WTC11 (cell line): ENCODE measurements around the gene PLPPR5. TPM values are rescaled to one million over a fixed set of nuclear protein-coding genes. Genes with fewer than 3 reads are reported as not detected.

Experiments used
- ATAC-seq: fragments of 200-7000 bp; cut with Tn5 transposase; 2 replicates; pipeline ENCODE4 v1.10.0; 2021; ENCODE audit warnings: mild to moderate bottlenecking, moderate library complexity
- CTCF ChIA-PET: fragments of 300-600 bp; sonication (Branson Sonifier 250); formaldehyde crosslinking; loops from one replicate; lab custom pipeline; 2021; ENCODE audit warnings: antibody characterized with exemption; lab: Charles Lee
- POLR2A ChIA-PET: fragments of 350-600 bp; sonication (Branson Sonifier 250); formaldehyde crosslinking; loops from one replicate; lab custom pipeline; 2021; ENCODE audit warnings: antibody characterized with exemption; lab: Charles Lee
- DNase-seq: peaks from one replicate; pipeline ENCODE4 v3.0.0; 2021; ENCODE audit warnings: low spot score
- H3K27ac Mint-ChIP-seq: 2 replicates; pipeline ENCODE4 v1.8.0; 2021; ENCODE audit warnings: mixed read lengths
- H3K27me3 Mint-ChIP-seq: 2 replicates; pipeline ENCODE4 v1.8.0; 2021; ENCODE audit warnings: low read depth, mild to moderate bottlenecking, moderate library complexity, mixed read lengths
- H3K36me3 Mint-ChIP-seq: 2 replicates; pipeline ENCODE4 v1.8.0; 2021; ENCODE audit warnings: mixed read lengths
- H3K4me1 Mint-ChIP-seq: 2 replicates; pipeline ENCODE4 v1.8.0; 2022; ENCODE audit warnings: mixed read lengths
- H3K4me3 Mint-ChIP-seq: 2 replicates; pipeline ENCODE4 v1.8.0; 2021; ENCODE audit warnings: mild to moderate bottlenecking, moderate library complexity, mixed read lengths
- H3K9me3 Mint-ChIP-seq: 2 replicates; pipeline ENCODE4 v1.8.0; 2021; ENCODE audit warnings: mixed read lengths
- ETV6 ChIP-seq: sonication (generic); formaldehyde crosslinking; IDR thresholded peaks from 2 replicates; pipeline ENCODE4 v1.8.1; 2022; ENCODE audit warnings: mild to moderate bottlenecking, missing genetic modification reagents
- MYBL2 ChIP-seq: sonication (generic); formaldehyde crosslinking; IDR thresholded peaks from 2 replicates; pipeline ENCODE4 v1.8.1; 2023; ENCODE audit warnings: mild to moderate bottlenecking, moderate library complexity, missing genetic modification reagents
- ZNF138 ChIP-seq: sonication (generic); formaldehyde crosslinking; conservative IDR thresholded peaks from 2 replicates; pipeline ENCODE4 v1.8.1; 2022; ENCODE audit warnings: mild to moderate bottlenecking, moderate library complexity, missing genetic modification reagents
- ZNF423 ChIP-seq: fragments of 250-450 bp; sonication (Bioruptor Pico); IDR thresholded peaks from 2 replicates; pipeline ENCODE4 v2.1.2; 2022; ENCODE audit warnings: mild to moderate bottlenecking, moderate library complexity
- total RNA-seq: library from RNA; stranded (reverse); gene quantifications from 3 replicates; pipeline ENCODE4 v1.2.3, GENCODE V29; 2021
- TF ChIP-seq, protein P1 (sequence below): sonication (generic); formaldehyde crosslinking; IDR thresholded peaks from 2 replicates; pipeline ENCODE4 v1.8.0; 2023; ENCODE audit warnings: mild to moderate bottlenecking, missing genetic modification reagents
- TF ChIP-seq, protein P2 (sequence below): fragments of 250-450 bp; sonication (Bioruptor Pico); IDR thresholded peaks from 2 replicates; pipeline ENCODE4 v2.1.2; 2022; ENCODE audit warnings: mild to moderate bottlenecking, moderate library complexity
- TF ChIP-seq, protein P3 (sequence below): sonication (generic); formaldehyde crosslinking; conservative IDR thresholded peaks from 2 replicates; pipeline ENCODE4 v1.8.1; 2022; ENCODE audit warnings: mild to moderate bottlenecking, missing genetic modification reagents
- TF ChIP-seq, protein P4 (sequence below): fragments of 250-450 bp; sonication (Bioruptor Pico); IDR thresholded peaks from 2 replicates; pipeline ENCODE4 v1.9.0; 2021; ENCODE audit warnings: moderate library complexity, mild to moderate bottlenecking, inconsistent platforms, borderline replicate concordance
- TF ChIP-seq, protein P5 (sequence below): sonication (generic); formaldehyde crosslinking; IDR thresholded peaks from 2 replicates; pipeline ENCODE4 v1.8.1; 2023; ENCODE audit warnings: mild to moderate bottlenecking, missing genetic modification reagents
- TF ChIP-seq, protein P6 (sequence below): fragments of 250-450 bp; sonication (Bioruptor Pico); IDR thresholded peaks from 2 replicates; pipeline ENCODE4 v1.9.0; 2021; ENCODE audit warnings: mild to moderate bottlenecking, borderline replicate concordance
- TF ChIP-seq, protein P7 (sequence below): sonication (generic); formaldehyde crosslinking; IDR thresholded peaks from 2 replicates; pipeline ENCODE4 v1.8.0; 2022; ENCODE audit warnings: mild to moderate bottlenecking, missing genetic modification reagents

Gene PLPPR5
- total RNA-seq, 1 experiment from 2014 or later, result 1.6 TPM

DNA sequence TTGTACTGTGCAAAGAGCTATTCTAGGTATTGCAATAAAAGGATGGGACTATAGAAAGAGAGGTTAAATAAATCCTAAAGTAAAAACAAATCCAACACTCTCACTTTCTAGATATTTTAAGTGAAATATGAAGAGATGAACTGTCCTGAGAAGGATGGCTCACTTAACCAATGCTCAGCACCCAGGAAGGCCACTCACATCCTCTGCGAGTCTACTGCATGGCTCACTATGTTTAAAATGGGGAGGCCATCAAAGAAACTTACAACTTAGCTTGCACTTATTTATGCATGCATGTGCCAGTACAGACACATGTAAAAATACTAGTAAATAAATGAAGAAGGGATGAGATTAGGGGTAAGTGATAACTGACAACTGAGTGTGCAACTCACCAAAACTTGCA is 37.5 kb downstream of the PLPPR5 start (continued):
- TF ChIP-seq, protein P1, sequence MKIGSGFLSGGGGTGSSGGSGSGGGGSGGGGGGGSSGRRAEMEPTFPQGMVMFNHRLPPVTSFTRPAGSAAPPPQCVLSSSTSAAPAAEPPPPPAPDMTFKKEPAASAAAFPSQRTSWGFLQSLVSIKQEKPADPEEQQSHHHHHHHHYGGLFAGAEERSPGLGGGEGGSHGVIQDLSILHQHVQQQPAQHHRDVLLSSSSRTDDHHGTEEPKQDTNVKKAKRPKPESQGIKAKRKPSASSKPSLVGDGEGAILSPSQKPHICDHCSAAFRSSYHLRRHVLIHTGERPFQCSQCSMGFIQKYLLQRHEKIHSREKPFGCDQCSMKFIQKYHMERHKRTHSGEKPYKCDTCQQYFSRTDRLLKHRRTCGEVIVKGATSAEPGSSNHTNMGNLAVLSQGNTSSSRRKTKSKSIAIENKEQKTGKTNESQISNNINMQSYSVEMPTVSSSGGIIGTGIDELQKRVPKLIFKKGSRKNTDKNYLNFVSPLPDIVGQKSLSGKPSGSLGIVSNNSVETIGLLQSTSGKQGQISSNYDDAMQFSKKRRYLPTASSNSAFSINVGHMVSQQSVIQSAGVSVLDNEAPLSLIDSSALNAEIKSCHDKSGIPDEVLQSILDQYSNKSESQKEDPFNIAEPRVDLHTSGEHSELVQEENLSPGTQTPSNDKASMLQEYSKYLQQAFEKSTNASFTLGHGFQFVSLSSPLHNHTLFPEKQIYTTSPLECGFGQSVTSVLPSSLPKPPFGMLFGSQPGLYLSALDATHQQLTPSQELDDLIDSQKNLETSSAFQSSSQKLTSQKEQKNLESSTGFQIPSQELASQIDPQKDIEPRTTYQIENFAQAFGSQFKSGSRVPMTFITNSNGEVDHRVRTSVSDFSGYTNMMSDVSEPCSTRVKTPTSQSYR, result no peak
- no peak for TF ChIP-seq MYBL2 (CRISPR knock-in tag)
- TF ChIP-seq, protein P2, sequence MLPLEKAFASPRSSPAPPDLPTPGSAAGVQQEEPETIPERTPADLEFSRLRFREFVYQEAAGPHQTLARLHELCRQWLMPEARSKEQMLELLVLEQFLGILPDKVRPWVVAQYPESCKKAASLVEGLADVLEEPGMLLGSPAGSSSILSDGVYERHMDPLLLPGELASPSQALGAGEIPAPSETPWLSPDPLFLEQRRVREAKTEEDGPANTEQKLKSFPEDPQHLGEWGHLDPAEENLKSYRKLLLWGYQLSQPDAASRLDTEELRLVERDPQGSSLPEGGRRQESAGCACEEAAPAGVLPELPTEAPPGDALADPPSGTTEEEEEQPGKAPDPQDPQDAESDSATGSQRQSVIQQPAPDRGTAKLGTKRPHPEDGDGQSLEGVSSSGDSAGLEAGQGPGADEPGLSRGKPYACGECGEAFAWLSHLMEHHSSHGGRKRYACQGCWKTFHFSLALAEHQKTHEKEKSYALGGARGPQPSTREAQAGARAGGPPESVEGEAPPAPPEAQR (CRISPR knock-in tag), result no peak
- TF ChIP-seq, protein P3, sequence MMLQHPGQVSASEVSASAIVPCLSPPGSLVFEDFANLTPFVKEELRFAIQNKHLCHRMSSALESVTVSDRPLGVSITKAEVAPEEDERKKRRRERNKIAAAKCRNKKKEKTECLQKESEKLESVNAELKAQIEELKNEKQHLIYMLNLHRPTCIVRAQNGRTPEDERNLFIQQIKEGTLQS (CRISPR knock-in tag), result no peak
- TF ChIP-seq, protein P4, sequence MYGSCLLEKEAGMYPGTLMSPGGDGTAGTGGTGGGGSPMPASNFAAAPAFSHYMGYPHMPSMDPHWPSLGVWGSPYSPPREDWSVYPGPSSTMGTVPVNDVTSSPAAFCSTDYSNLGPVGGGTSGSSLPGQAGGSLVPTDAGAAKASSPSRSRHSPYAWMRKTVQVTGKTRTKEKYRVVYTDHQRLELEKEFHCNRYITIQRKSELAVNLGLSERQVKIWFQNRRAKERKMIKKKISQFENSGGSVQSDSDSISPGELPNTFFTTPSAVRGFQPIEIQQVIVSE (CRISPR knock-in tag), result no peak

DNA sequence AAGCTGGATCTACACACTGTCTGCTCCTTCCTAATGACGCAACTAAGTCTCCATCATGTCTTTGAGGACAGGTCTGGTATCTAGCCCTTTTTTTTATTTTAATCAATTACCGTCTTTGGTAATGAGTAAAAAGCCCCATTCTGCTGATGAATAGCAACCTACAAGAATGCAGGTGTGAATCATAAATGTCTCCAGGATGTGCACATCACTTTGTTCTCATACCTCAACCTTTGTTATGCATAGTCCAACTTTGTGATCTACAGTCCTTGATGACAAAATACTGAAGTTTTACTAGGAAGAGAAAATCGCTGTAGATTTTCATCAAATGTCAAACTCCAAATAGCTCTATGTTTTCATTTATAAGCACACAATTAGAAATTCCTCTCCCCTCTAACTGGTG is 39.3 kb downstream of the PLPPR5 start:
- Mint-ChIP-seq H3K9me3 (no peaks in the 10 kb centered on the region), H3K36me3 (no peaks in the 10 kb centered on the region), H3K27ac (no peak overlapping the region), H3K4me3 (no peak overlapping the region), H3K27me3 (no peaks in the 10 kb centered on the region; the same call in 1 of the 2 replicates), H3K4me1 (peaks cover 42% of the 10 kb centered on the region)
- POLR2A ChIA-PET, result no interaction called here
- no peak for DNase-seq
- CTCF ChIA-PET, result no interaction called here
- no peak for ATAC-seq
- TF ChIP-seq, protein P5, sequence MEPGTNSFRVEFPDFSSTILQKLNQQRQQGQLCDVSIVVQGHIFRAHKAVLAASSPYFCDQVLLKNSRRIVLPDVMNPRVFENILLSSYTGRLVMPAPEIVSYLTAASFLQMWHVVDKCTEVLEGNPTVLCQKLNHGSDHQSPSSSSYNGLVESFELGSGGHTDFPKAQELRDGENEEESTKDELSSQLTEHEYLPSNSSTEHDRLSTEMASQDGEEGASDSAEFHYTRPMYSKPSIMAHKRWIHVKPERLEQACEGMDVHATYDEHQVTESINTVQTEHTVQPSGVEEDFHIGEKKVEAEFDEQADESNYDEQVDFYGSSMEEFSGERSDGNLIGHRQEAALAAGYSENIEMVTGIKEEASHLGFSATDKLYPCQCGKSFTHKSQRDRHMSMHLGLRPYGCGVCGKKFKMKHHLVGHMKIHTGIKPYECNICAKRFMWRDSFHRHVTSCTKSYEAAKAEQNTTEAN (CRISPR knock-in tag), result no peak
- TF ChIP-seq, protein P6, sequence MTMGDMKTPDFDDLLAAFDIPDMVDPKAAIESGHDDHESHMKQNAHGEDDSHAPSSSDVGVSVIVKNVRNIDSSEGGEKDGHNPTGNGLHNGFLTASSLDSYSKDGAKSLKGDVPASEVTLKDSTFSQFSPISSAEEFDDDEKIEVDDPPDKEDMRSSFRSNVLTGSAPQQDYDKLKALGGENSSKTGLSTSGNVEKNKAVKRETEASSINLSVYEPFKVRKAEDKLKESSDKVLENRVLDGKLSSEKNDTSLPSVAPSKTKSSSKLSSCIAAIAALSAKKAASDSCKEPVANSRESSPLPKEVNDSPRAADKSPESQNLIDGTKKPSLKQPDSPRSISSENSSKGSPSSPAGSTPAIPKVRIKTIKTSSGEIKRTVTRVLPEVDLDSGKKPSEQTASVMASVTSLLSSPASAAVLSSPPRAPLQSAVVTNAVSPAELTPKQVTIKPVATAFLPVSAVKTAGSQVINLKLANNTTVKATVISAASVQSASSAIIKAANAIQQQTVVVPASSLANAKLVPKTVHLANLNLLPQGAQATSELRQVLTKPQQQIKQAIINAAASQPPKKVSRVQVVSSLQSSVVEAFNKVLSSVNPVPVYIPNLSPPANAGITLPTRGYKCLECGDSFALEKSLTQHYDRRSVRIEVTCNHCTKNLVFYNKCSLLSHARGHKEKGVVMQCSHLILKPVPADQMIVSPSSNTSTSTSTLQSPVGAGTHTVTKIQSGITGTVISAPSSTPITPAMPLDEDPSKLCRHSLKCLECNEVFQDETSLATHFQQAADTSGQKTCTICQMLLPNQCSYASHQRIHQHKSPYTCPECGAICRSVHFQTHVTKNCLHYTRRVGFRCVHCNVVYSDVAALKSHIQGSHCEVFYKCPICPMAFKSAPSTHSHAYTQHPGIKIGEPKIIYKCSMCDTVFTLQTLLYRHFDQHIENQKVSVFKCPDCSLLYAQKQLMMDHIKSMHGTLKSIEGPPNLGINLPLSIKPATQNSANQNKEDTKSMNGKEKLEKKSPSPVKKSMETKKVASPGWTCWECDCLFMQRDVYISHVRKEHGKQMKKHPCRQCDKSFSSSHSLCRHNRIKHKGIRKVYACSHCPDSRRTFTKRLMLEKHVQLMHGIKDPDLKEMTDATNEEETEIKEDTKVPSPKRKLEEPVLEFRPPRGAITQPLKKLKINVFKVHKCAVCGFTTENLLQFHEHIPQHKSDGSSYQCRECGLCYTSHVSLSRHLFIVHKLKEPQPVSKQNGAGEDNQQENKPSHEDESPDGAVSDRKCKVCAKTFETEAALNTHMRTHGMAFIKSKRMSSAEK (CRISPR knock-in tag), result no peak

DNA sequence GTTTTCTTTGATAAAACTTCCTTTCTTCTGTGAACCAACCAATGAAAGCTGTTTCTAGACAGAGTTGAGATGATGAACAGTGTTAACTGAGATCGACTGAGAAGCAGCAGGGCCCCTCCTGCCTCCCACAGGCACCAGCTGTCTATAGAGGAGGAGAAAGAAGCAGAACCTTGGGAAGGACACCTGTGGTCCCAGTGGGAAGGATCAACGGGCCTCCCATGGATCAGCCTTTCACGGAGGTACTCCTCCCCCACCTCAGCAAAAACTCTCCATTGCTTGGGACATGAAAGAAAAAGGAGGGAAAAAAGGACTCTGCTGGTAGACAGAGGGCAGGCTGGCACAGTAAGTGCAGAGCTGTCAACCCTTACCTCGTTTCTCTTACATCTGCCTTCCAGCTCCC is 40.5 kb downstream of the PLPPR5 start:
- H3K4me3 Mint-ChIP-seq, result no peak overlapping the region
- ChIA-PET POLR2A (no interaction called here), CTCF (interaction anchor here (0.6 kb wide), 1 partner anchor 27 kb away, joined by 3 read pairs; no protein-coding TSS in a partner anchor)
- DNase-seq (no peak), ATAC-seq (peak; percentile 56; the same call in 1 of the 2 replicates)
- TF ChIP-seq ZNF423 (CRISPR knock-in tag) (peak; percentile 72), ZNF138 (no peak), ETV6 (CRISPR knock-in tag) (no peak)
- TF ChIP-seq, protein P7, sequence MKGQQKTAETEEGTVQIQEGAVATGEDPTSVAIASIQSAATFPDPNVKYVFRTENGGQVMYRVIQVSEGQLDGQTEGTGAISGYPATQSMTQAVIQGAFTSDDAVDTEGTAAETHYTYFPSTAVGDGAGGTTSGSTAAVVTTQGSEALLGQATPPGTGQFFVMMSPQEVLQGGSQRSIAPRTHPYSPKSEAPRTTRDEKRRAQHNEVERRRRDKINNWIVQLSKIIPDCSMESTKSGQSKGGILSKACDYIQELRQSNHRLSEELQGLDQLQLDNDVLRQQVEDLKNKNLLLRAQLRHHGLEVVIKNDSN (CRISPR knock-in tag), result no peak
- no peaks in the 10 kb centered on the region; the same call in 1 of the 2 replicates for H3K27me3 Mint-ChIP-seq
- H3K9me3 Mint-ChIP-seq, result no peaks in the 10 kb centered on the region
- H3K27ac Mint-ChIP-seq, result no peak overlapping the region
- peaks cover 37% of the 10 kb centered on the region for H3K4me1 Mint-ChIP-seq
- no peaks in the 10 kb centered on the region for H3K36me3 Mint-ChIP-seq
